PC-3 (cell line): ENCODE data around the gene NTN4. TPM values are rescaled to one million over a fixed set of nuclear protein-coding genes. Genes with fewer than 3 reads are reported as not detected.

Experiments
- ATAC-seq: fragments of 200-7000 bp; cut with Tn5 transposase; 2 replicates; pipeline ENCODE4 v1.9.1; 2020; ENCODE audit warnings: mild to moderate bottlenecking, moderate library complexity
- BruUV-seq: library from RNA; stranded (reverse); fragments of 400-500 nt; replicated peaks from 2 replicates; lab custom pipeline; 2021; lab: Mats Ljungman, UMichigan
- CTCF ChIA-PET: fragments of 300-600 bp; sonication (Branson Sonifier 250); formaldehyde crosslinking; loops from one replicate; lab custom pipeline; 2022; ENCODE audit warnings: antibody characterized with exemption; lab: Charles Lee
- POLR2A ChIA-PET: fragments of 300-600 bp; sonication (Branson Sonifier 250); formaldehyde crosslinking; loops from one replicate; lab custom pipeline; 2022; ENCODE audit warnings: antibody characterized with exemption; ENCODE audit not compliant: unreplicated experiment; lab: Charles Lee
- DNase-seq: peaks from one replicate; pipeline ENCODE4 v3.0.0-alpha.2; 2015
- H2AFZ ChIP-seq: fragments of 300-600 bp; sonication (generic); 2 replicates; pipeline ENCODE4 v1.6.0; 2016; ENCODE audit warnings: antibody characterized with exemption, low read length
- H3F3A ChIP-seq: fragments of 300-600 bp; sonication (generic); one replicate; pipeline ENCODE4 v1.6.0; 2017; ENCODE audit warnings: antibody characterized with exemption, low read length, control low read depth, mild to moderate bottlenecking; ENCODE audit not compliant: unreplicated experiment
- H3K27ac ChIP-seq: fragments of 300-600 bp; sonication (generic); 2 replicates; pipeline ENCODE4 v1.5.1; 2016; ENCODE audit warnings: mild to moderate bottlenecking, low read length
- H3K27me3 ChIP-seq: fragments of 300-600 bp; sonication (generic); 2 replicates; pipeline ENCODE4 v1.6.1; 2016; ENCODE audit warnings: low read length, mixed read lengths
- H3K36me3 ChIP-seq: fragments of 300-600 bp; sonication (generic); 2 replicates; pipeline ENCODE4 v1.6.1; 2016; ENCODE audit warnings: low read depth, mixed run types, low read length, mixed read lengths
- H3K4me1 ChIP-seq: fragments of 300-600 bp; sonication (generic); 2 replicates; pipeline ENCODE4 v1.5.1; 2016; ENCODE audit warnings: low read length; ENCODE audit not compliant: insufficient read depth
- H3K4me2 ChIP-seq: fragments of 300-600 bp; sonication (generic); 2 replicates; pipeline ENCODE4 v1.6.0; 2016; ENCODE audit warnings: low read length
- H3K4me3 ChIP-seq: fragments of 300-600 bp; sonication (generic); 2 replicates; pipeline ENCODE4 v1.5.1; 2016; ENCODE audit warnings: mild to moderate bottlenecking, low read length, mixed read lengths
- H3K79me2 ChIP-seq: fragments of 300-600 bp; sonication (generic); 2 replicates; pipeline ENCODE4 v1.6.1; 2017; ENCODE audit warnings: low read length, mixed read lengths
- H3K9ac ChIP-seq: fragments of 300-600 bp; sonication (generic); 2 replicates; pipeline ENCODE4 v1.6.0; 2016; ENCODE audit warnings: mild to moderate bottlenecking, low read length
- H3K9me2 ChIP-seq: fragments of 300-600 bp; sonication (generic); replicated peaks from 2 replicates; pipeline ENCODE4 v1.6.1; 2016; ENCODE audit warnings: mixed run types, low read length, mixed read lengths
- H3K9me3 ChIP-seq: fragments of 300-600 bp; sonication (generic); 2 replicates; pipeline ENCODE4 v1.6.1; 2016; ENCODE audit warnings: low read length, mixed read lengths
- H4K20me1 ChIP-seq: fragments of 300-600 bp; sonication (generic); 2 replicates; pipeline ENCODE4 v1.6.1; 2016; ENCODE audit warnings: low read length, mixed read lengths
- EZH2 ChIP-seq: fragments of 300-600 bp; sonication (generic); IDR thresholded peaks from one replicate; pipeline ENCODE4 v1.6.1; 2017; ENCODE audit warnings: antibody characterized with exemption, mild to moderate bottlenecking, low read length; ENCODE audit not compliant: unreplicated experiment
- EZH2phosphoT487 ChIP-seq: fragments of 300-600 bp; sonication (generic); IDR thresholded peaks from 2 replicates; pipeline ENCODE4 v1.6.1; 2018; ENCODE audit warnings: mild to moderate bottlenecking, antibody characterized with exemption, low read length, borderline replicate concordance
- intact Hi-C: fragments of 100-400 bp; cut with micrococcal nuclease; formaldehyde crosslinking; loops from 2 replicates; pipeline ENCODE4 v1.9.0; 2023
- total RNA-seq: library from RNA; depleted of rRNA; stranded (reverse); fragments of >200 nt; gene quantifications from 2 replicates; pipeline ENCODE4 v1.2.3, GENCODE V29; 2014
- TF ChIP-seq, protein P1 (sequence below): fragments of 300-600 bp; sonication (generic); conservative IDR thresholded peaks from 2 replicates; pipeline ENCODE4 v1.5.1; 2017; ENCODE audit warnings: antibody characterized with exemption, low read depth, mild to moderate bottlenecking, low read length

Gene NTN4
- total RNA-seq, 1 experiment from 2014 or later = 39.6 TPM

DNA sequence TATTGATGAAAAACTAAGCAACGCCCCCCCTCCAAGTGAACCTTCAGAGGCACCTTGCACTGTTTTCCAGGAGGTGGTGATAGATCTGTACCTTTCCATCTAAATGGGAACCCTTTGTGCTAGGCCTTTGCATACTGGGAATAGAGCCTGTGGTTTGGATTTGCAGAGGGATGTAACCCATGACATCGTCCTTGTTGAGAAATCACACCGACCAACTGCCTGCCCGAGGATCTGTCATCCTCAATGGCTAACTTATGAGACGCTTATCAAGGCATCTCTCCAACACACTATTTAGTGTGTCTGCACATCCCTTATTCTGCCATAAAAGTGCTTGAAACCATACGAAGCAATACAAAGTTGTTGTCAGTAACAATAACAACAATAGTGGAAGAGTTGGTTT is 22.9 kb downstream of the NTN4 start:
- Histone ChIP-seq H3K79me2 (peaks cover 14% of the 10 kb centered on the region; the same call in 1 of the 2 replicates), H3K27me3 (no peaks in the 10 kb centered on the region), H3K9ac (no peak overlapping the region), H3K36me3 (0 out of 2 replicates have a peak, but pooled peaks cover 2% of the 10 kb centered on the region), H3K9me3 (no peaks in the 10 kb centered on the region), H2AFZ (no peak overlapping the region), H3K4me1 (peaks cover 35% of the 10 kb centered on the region), H3K4me3 (no peak overlapping the region), H3K27ac (no peak overlapping the region), H3K9me2 (no peaks in the 10 kb centered on the region), H3K4me2 (no peak overlapping the region), H4K20me1 (no peaks in the 10 kb centered on the region), H3F3A (peaks cover 3% of the 10 kb centered on the region)
- POLR2A ChIA-PET = no interaction called here
- ATAC-seq (no peak), DNase-seq (no peak)
- intact Hi-C loops = no loop called here
- no TSS peak for BruUV-seq
- TF ChIP-seq, protein P1, sequence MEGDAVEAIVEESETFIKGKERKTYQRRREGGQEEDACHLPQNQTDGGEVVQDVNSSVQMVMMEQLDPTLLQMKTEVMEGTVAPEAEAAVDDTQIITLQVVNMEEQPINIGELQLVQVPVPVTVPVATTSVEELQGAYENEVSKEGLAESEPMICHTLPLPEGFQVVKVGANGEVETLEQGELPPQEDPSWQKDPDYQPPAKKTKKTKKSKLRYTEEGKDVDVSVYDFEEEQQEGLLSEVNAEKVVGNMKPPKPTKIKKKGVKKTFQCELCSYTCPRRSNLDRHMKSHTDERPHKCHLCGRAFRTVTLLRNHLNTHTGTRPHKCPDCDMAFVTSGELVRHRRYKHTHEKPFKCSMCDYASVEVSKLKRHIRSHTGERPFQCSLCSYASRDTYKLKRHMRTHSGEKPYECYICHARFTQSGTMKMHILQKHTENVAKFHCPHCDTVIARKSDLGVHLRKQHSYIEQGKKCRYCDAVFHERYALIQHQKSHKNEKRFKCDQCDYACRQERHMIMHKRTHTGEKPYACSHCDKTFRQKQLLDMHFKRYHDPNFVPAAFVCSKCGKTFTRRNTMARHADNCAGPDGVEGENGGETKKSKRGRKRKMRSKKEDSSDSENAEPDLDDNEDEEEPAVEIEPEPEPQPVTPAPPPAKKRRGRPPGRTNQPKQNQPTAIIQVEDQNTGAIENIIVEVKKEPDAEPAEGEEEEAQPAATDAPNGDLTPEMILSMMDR = no peak
- TF ChIP-seq EZH2 = no peak
- TF ChIP-seq EZH2phosphoT487 = no peak
- CTCF ChIA-PET = interaction anchor here (0.9 kb wide), 1 partner anchor 118 kb away, joined by 3 read pairs; no protein-coding TSS in a partner anchor

DNA sequence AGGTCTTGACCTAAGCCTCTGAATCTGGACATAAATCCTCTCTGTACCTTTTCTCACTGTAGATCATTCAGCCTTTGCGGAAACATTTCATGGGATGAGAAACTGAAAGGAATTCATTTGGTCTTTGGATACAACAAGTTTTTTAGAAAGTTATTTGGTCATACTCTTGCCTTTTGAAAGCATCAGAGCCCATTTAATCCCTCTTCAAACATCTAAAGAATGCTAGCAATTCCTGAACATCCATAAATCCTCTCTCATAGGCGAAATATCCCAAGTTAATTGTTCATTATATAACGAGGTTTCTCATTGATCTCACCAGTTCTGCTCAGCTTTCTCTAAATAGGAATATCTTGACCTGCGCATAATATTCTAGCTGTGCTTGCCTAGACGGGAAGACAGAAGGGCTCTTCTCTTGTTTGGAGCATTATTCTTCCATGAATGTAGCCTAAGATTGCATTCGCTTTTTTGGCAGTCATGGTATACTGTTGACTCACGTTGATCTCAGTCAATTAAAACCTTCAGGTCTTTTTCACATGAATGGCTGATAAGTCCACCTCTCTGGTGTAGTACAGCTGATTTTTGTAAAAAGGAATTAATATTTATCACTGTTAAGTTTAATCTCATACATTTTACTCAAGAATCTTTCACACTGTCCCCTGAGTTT is 24.1 kb downstream of the NTN4 start:
- CTCF ChIA-PET = interaction anchor here (0.9 kb wide), 1 partner anchor 117 kb away, joined by 3 read pairs; no protein-coding TSS in a partner anchor

More for the DNA sequence above, 24.1 kb downstream of the NTN4 start:
- peaks cover 16% of the 10 kb centered on the region for H3K79me2 ChIP-seq
- H3K4me2 ChIP-seq = no peak overlapping the region
- H3K27me3 ChIP-seq = no peaks in the 10 kb centered on the region
- no peak for ATAC-seq
- intact Hi-C loops = no loop called here
- H3K9me2 ChIP-seq = no peaks in the 10 kb centered on the region
- no peak overlapping the region for H3K27ac ChIP-seq
- H3F3A ChIP-seq = peaks cover 3% of the 10 kb centered on the region
- BruUV-seq = no TSS peak
- no peaks in the 10 kb centered on the region for H3K9me3 ChIP-seq
- H3K4me1 ChIP-seq = peaks cover 39% of the 10 kb centered on the region
- TF ChIP-seq EZH2 (no peak), EZH2phosphoT487 (no peak)
- TF ChIP-seq, protein P1 = no peak
- DNase-seq = no peak
- H4K20me1 ChIP-seq = no peaks in the 10 kb centered on the region
- H3K9ac ChIP-seq = no peak overlapping the region
- H3K36me3 ChIP-seq = no peaks in the 10 kb centered on the region
- H3K4me3 ChIP-seq = no peak overlapping the region
- POLR2A ChIA-PET = no interaction called here
- no peak overlapping the region for H2AFZ ChIP-seq
